Stimulated activated CD4-positive, alpha-beta T cell treated with anti-CD3 and anti-CD28 coated beads, TNF-alpha, amount 100 ng/mL, for 4 hours (primary cell): Measurements from ENCODE around the gene OR4C5.
"Not testable (repeated sequence)": the region's sequence is repeated elsewhere in the genome, so short reads cannot be mapped to it uniquely, and the experiment has no call there.

Experiments
- DNase-seq, 3 experiments: peaks; one replicate each; pipeline ENCODE4 v3.0.0-alpha.2; 2020; ENCODE audit warnings: low read depth in 3 of 3

OR4C5 gene

DNA sequence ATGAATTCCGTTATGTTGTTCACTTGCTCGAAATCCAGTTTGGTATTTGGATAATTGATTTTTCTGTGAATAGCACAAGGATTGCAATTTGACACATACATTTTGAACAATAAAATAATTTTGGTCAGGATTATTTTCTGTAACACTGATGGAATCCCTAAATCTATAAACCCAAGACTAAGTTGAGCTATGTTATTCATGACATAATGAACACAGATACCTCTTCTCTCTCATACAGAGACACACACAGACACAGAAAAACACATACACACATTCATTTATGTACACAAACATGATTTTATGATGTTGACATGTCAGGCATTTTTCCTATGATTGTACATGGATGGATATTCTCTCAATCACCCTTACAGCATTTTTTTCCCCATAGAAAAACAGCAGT, at the start of gene OR4C5:
TSS of gene OR4C5 (minus strand) at position 101 of the 400 bp plus-strand sequence. CDS start at position 101, 0 bp downstream.
- no peak for DNase-seq

DNA sequence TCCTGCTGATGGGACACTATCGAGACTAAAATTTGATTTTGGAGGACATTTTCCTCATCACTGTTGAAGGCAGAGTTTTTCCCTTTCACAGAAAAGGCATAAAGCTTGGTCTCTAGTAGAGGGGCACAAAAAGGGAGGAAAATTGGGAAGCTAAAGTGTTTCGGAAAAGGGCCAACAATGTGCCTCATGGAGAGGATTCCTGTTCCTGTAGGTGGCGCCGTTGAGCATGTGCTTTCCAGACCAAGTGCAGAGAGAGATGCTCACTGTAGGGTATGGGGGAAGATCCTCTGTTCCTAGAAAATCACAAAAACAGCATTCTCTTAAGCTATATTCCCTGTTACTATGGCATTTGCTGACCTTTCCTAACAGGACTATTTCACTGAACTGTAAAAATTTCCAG, 18.4 kb upstream of the OR4C5 start:
- DNase-seq, result no peak

DNA sequence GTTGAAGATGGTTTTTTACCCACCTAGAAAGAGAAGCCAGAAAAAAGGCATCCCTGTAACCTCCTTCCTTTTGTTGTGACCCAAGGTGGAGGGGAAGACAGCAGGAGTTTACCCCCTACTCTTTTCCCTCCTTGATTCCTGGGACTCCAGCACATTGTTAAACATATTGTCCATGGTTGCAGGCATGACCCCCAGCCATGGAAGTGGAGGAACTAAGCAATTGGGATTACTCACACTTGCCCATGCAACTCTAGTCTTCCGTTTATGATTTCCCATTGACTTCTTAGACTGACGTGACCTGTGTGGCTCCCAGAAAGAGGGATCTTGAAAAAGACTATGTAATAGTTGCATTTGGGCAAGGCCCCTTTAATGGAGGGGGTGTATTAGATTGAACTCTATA, 17.9 kb upstream of the OR4C5 start:
- not testable (repeated sequence) for DNase-seq

DNA sequence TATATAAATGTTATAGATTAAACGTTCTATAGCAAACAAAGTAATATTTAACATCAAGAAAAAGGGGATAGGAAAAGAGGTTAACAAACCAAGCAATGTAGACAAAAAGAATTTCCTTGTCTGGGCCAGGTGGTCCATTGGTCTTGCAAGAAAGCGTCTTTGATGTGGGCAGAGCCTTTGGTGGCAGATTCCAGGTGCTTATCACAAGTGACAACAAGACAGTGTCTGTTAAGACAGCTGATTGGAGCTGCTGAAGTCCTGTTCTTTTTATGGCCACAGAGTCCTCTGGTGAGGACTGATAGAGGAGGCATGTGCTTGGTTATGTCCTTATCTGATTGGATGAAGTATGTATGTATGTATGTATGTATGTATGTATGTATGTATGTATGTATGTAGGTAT, 5.0 kb downstream of the OR4C5 start:
- not testable (repeated sequence) for DNase-seq

DNA sequence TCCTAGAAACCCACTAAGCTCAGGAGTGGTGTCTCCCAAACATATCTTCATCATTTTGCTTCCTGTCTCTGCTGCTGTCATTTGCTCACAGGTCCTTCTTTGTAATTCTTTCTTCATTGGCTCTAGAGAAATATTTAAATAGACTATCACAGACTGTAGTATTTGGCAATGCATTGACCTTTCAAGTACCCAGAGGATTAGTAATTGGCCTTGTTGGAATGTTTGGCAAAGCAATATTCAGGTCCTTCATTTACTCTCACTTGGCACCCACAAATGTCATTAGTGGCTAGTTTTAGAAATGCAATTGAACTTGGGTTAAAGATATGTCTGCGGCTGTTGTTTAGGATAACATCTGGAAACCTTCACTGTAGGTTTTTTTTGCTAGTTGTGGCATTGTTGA, 11.6 kb downstream of the OR4C5 start:
- no peak for DNase-seq

DNA sequence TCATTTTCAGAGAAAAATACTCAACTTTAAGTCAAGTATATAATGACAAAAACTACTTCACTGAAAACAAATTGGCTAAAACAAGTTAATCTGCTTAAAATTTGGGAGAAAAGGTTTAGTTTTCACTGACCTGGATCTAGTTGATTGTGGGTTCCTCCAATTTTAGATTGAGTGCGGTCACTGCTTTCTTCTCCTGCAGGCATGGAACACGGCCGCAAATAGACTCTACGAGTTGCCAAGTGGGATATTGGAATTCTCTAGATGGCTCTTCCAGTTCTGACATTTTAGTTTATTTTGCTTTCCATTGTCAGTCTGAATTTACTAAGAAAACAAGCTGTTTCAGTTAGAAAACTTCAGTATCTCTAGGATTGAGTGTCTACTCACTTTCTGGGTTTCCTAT, 12.3 kb downstream of the OR4C5 start:
- no peak for DNase-seq

DNA sequence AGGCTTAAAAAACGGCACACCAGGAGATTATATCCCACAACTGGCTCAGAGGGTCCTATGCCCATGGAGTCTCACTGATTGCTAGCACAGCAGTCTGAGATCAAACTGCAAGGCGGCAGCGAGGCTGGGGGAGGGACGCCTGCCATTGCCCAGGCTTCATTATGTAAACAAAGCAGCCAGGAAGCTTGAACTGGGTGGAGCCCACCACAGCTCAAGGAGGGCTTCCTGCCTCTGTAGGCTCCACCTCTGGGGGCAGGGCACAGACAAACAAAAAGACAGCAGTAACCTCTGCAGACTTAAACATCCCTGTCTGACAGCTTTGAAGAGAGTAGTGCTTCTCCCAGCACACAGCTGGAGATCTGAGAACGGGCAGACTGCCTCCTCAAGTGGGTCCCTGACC, 20.0 kb downstream of the OR4C5 start:
- DNase-seq, result not testable (repeated sequence)

DNA sequence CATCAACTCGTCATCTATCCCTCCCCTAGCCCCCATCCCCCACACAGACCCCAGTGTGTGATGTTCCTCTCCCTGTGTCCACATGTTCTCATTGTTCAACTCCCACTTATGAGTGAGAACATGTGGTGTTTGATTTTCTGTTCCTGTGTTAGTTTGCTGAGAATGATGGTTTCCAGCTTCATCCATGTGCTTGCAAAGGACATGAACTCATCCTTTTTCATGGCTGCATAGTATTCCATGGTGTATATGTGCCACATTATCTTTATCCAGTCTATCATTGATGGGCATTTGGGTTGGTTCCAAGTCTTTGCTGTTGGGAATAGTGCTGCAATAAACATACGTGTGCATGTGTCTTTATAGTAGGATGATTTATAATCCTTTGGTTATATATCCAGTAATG, 23.8 kb downstream of the OR4C5 start:
- not testable (repeated sequence) for DNase-seq

DNA sequence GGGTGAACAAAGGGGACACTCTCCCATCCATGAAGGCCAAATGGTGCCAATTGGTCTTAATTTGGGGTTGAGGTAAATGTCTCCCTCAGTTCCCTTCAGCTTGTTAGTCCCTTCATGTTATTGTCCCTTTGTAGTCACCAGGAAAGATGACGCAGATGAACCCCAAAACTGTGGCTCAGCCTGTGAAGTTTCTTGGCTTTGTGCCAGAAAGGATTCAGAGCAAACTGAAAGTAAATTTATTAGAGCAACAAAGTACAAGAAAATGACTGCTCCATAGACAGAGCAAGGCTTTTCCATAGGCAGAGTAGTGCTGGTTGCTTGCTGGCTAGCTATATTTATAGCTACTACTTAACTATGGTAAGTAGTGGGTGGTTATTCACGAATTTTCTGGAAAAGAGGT, 24.8 kb downstream of the OR4C5 start:
- no peak for DNase-seq

DNA sequence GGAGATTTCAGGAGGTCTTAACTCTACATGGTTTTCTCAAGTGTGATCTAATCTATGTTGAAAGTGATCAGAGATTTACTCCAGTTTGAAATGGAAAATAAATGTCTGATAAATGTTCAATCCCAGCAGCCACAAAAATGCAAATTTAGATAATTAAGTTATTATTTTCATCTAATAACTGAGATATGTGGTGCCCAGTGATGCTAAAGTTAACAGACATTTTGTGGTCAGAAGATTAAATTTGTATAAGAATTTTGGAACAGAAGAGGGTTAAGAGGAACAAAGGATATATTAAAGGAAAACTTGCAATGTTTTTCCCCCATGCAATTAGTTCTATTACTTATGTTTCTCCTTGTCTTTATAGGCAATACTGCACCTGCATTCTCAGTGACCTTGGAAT, 41.6 kb downstream of the OR4C5 start, which contains the start of gene OR4C3:
TSS of gene OR4C3 (plus strand) at position 301 of the 400 bp plus-strand sequence. CDS start 102 bp downstream, outside the sequence.
- not testable (repeated sequence) for DNase-seq

DNA sequence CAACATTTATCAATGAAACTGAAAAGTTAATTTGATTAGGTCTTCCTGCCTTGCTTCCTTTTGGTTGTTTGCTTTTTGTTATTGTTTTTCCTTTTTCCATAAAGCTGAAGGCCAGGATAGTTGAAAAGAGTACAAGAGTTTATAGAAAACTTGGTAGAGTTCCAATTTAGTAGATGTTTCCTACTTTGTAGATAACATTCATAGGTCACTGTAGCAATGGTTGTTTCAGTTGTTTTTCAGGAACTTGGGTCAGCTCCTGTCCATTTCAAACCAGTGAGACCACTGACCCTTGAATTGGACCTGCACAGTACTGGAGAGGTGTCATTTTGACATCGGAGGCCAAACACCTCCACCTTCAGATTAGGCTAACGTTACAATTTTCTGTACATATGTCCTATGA, 46.5 kb downstream of the OR4C5 start:
- not testable (repeated sequence) for DNase-seq
